Measurements from ENCODE around the gene NFATC1.

DNA sequence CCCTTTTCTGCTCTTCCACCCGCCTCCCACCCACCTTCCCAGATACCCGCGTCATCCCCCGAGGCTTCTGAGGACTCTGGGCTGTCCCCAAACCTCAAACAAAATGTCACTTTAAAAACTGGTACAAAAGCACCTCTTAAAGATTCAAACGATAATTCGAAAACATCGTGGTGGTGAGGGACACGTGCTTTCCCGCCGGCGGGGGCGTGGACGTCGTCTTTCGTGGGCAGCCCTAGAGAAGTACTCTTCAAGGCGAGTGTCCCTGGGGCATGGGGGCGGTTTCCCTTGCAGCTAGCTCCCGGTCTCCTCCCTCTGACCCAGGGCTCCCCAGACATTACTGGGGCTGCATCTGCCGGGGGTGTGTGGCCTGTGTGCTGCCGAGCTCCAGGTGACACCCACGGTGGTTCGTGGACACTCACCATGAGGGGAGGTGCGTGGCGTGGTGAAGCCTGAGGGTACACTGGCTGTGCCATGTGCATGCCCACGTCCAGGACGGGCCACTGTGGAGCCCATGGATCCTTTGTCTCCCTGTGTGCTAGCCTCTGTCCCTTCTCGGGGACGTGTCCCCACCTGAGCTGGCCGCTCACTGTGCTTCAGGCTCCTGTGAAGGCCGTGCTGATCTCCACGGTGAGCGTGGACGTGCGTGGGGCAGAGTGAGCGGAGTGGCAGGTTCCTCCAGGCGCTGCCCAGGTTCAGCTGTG lies 117.8 kb downstream of the NFATC1 start:
- TF ChIP-seq GATA3 (IDR thresholded peaks at IDR 0.05; ENCODE audit: low read depth, low read length) (no peak), GATA2 (IDR thresholded peaks at IDR 0.05; ENCODE audit: low read depth, low read length) (no peak)

All from SH-SY5Y (cell line).